HS-27A (cell line): ENCODE results near the gene SLC9A8.
"Not testable (repeated sequence)": the region's sequence is repeated elsewhere in the genome, so short reads cannot be mapped to it uniquely, and the experiment has no call there.

ENCODE experiments used
- DNase-seq: peaks from one replicate; pipeline ENCODE4 v3.0.0-alpha.2; 2012; ENCODE audit warnings: low read depth, missing footprints

SLC9A8 gene, protein sequence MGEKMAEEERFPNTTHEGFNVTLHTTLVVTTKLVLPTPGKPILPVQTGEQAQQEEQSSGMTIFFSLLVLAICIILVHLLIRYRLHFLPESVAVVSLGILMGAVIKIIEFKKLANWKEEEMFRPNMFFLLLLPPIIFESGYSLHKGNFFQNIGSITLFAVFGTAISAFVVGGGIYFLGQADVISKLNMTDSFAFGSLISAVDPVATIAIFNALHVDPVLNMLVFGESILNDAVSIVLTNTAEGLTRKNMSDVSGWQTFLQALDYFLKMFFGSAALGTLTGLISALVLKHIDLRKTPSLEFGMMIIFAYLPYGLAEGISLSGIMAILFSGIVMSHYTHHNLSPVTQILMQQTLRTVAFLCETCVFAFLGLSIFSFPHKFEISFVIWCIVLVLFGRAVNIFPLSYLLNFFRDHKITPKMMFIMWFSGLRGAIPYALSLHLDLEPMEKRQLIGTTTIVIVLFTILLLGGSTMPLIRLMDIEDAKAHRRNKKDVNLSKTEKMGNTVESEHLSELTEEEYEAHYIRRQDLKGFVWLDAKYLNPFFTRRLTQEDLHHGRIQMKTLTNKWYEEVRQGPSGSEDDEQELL

DNA sequence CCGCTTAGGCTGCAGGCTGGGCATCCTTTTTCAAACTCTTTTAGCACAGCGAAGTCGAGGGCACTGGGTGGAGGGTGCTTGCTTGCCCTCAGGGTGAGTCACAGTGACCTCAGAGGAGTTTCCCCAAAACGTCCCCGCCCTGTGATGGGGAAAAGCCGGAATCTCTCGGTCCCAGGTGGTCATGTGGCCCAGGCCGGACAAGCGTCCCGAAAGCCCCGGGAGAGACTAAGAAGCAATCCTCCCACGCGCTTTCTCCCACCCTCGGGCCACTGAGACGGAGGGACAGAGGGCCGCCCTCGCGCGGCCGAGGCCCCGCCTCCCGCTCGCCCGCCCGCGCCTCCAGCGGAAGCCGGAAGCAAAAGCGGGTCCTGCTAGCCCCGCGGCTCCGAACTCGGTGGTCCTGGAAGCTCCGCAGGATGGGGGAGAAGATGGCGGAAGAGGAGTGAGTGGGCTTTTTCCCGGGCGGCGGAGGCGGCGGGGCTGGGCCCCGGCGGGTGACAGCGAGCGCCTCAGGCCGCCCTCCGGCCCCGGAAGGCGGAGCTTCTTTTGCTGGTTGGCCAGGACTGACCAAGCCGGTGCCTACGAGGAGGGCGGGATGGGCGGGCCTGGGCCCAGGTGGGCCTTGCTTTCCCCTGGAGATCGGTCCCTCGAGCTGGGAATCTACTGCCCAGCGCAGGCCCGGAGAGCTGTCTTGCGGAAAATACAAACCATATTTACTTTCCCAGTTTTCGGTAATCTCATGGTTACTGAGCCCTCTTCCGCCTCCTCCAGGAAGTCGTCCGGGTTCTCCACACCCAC, at the start of gene SLC9A8:
TSS of gene SLC9A8 (plus strand) at position 322 of the 798 bp plus-strand sequence. CDS start at position 417, 95 bp downstream.
- DNase-seq = peak; percentile 92

DNA sequence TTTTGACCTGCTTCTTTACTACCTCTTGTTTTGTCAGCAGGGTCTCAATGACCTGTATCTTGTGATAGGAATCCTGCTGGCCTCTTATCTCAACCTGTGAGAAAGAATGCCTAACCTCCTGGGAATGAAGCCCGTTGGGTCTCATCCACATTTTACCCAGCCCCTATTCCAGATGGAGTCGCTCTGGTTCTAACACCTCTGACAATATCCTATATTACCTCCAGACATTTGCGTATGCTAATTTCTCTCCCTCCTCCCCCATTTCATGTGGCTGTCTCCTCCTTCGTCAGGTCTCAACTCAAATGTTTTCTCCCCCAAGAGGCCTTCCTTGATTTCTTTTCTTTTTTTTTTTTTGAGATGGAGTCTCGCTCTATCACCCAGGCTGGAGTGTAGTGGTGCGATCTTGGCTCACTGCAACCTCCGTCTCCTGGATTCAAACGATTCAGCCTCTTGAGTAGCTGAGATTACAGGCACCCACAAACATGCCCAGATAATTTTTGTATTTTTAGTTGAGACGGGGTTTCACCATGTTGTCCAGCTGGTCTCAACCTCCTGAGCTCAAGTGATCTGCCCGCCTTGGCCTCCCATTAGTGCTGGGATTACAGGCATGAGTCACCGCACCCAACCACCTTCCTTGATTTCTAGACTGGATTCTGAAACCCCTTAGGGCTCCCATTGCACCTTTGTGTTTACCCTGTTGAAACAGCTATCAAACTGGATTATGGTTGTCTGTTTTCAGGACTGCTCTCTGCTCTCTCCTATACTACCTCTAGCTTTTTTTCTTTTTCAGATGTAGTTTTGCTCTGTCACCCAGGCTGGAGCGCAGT, 49.5 kb upstream of the SLC9A8 start:
- no peak for DNase-seq

DNA sequence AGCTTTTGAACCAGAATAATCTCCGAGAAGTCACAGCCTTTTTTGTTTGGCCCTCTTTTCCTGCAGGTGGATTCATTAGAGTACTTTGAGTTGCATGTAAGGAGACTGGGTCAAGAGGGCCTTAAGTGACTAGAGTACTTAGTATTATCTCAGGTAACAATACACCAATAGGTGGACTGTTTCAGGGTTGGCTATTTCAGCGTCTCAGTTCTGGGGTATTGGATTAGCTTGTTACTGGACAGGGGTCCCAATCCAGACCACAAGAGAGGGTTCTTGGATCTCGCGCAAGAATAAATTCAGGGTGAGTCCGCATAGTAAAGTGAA, 47.3 kb upstream of the SLC9A8 start:
- DNase-seq = no peak

DNA sequence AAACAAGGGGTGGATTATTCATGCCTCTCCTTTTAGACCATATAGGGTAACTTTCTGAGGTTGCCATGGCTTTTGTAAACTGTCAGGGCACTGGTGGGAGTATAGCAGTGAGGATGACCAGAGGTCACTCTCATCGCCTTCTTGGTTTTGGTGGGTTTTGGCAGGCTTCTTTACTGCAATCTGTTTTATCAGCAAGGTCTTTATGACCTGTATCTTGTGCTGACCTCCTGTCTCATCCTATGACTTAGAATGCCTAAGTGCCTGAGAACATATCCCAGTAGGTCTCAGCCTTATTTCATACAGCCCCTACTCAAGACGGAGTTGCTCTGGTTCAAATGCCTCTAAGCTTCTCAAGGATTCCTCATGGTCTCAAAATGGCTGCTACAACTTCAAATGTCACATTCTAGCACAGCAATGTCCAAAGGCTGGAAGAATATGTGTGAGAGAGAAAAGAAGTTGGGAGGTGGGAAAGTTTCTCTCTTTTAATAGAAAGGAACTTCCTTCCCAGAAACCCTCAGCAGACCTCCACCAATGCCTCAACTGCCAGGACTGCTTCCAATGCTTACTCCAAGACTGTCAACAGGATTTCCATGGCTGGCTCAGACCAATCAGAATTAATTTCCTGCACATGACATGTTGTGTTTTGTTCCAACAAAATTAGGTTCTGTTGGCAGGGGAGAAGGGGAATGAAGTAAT, 46.6 kb upstream of the SLC9A8 start:
- no peak for DNase-seq

DNA sequence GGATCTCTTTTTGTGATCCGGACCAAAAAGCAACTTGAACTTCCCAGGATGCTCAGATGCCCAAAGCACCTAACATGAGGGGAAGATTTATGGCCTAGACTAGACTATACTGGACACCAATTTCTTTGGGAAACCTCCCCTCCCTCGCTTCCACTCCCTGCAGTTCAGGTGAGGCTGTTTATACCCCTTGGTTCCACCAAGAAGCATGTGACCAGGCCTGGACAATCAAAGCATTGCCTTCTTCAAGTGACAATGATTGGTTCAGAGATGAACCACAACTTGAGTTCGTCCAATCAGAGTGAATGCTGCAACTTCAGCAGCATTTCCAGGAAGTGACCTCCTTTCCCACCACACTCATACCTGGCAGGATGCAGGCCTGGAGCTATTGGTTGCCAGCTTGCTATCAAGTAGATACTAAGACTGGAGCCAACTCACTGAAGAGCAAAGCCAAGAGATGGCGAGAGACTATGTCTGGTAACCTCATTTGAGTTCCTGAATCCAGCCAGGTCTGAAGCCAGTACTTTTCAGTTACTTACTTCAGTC, 45.6 kb upstream of the SLC9A8 start:
- no peak for DNase-seq

DNA sequence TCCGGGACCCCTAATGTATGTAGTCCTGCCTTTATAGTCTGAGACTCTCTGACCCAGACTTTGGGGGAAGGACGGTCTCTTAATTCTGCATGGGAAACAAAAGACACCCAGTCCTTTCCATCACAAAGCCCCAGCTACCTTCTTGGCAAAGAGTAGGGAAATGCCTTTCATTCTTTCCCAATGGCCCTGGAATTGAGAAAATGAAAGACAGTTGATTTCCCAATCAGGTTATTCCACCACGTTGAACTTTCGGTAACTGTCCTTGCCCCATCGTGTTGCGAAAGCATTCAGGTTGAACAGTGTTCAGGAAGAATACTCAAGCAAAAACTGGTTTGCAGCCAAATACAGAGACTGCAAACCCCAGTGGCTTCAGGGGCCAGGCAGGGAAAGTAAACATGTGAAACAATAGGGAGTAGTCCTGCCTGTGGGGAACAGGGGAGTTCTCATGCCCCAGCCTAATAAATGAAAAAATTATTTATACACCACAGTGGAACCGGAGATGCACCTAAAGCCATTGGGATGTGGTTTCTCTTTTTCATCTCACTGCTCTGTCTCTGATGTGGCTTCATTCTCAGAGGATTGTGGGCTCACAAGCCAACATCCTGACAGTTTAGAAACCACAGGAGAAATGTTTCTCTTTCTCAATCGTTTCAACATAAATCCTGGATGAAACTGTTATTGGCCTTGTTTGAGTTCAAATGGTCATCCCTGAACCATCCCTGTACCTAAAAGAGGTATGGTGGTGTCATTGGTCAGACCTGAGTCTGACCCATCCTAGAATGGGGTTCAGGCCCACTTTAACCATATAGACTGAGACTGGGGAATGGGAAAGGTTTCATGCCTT, 44.2 kb upstream of the SLC9A8 start:
- DNase-seq = no peak

DNA sequence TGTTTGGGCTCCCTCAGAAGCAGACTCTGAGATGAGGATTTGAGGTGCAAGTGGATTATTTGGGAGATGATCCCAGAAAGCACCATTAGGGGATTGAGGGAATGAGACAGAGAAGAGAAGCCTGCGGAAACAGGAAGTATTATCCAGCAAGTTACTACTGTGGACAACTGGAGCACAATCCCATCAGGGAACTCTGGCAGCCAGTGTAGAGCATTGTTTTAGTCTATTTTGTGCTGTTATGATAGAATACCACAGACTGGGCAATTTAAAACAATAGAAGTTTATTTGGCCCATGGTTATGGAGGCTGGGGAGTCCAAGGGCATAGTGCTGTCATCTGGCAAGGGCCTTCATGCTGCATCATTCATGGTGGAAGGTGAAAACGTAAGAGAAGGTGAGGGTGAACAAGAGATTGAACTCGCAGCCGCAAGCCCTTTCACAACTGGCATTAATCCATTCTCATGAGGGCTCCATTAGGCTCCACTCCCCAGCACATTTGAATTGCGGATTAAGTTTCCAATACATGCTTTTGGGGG, 43.5 kb upstream of the SLC9A8 start:
- DNase-seq = no peak

DNA sequence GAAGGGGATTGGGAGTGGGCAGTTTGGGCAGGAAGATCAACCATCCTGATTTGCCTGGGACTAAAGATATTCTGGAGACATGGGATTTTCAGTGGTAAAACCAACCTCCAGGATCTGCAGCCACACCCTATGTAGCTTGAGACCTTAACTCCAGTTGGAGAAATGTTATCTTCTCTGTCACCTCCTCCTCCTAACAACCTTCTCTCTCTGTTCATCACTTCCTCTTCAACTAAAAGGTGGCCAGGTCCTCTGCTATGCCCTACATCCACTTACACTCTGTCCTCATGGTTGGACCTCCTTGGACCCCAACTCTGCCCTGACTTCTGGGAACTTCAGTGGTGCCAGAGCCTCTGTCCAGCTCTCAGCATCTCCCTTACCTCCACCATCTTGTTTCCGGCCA, 42.0 kb upstream of the SLC9A8 start:
- DNase-seq = no peak

DNA sequence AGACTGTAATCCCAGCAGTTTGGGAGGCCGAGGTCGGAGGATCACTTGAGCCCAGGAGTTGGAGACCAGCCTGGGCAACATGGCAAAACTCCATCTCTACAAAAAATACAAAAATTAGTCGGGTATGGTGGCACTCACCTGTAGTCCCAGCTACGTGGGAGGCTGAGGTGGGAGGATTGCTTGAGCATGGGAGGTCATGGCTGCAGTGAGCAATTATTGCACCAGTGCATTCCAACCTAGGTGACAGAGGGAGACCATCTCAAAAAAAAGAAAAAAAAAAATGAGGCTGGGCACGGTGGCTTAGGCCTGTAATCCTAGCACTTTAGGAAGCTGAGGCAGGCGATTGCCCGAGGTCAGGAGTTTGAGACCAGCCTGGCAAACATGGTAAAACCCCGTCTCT, 38.4 kb upstream of the SLC9A8 start:
- DNase-seq = not testable (repeated sequence)

DNA sequence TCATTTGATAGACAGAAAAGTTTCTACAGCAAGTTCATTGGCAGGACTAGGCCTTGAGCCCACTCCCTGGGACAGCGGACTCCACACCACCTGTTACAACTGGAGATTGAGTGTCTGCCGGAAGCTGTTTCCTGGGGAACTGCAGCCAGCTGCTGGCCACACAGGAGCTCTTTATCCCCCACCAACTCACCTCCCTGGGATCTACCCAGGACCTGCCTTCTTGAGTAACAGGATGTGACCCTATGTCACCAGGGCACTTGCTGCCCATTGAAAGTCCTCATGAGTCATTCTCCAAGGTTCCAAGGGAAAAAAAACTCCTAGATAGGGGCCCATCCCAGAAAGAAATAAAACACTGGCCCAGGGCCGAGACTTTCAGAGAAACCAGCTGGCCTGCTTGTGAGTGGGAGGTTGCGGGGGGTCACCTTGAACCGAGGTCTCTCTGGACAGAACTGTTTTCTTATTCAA, 37.4 kb upstream of the SLC9A8 start:
- DNase-seq = peak; percentile 67

DNA sequence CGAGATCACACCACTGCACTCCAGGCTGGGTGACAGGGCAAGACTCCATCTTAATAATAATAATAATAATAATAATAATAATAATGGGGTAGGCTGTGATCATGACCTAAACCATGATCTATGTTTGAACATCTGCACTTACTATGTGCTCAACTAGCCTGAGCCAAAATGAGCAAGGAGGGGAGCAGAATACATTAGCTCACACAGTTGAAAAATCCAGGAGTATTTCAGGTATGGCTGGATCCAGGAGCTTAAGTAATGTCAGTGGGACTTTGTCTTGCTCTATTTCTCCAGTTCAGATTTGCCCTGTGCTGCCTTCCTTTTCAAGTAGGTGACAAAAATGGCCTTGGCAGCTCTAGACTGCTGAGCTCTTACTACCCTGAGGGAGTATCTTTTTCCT, 32.7 kb upstream of the SLC9A8 start:
- no peak for DNase-seq

DNA sequence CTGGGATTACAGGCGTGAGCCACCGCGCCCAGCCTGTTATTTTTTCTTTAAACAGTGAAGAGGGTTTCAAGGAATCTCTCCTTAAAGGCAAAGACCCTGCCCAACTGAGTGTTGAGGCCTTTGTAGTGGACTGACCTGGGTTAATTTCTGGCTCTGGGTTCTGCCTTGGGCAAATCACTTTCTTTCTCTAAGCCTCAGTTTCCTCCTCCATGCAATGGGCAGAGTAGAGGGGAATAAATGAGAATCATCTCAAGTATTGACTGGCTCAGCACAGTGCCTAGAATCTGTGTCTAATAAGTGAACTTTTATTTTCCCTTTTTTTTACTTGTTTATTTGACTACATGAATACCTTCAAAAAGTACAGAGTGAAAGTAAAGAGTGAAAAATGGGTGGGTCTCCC, 31.0 kb upstream of the SLC9A8 start:
- no peak for DNase-seq

DNA sequence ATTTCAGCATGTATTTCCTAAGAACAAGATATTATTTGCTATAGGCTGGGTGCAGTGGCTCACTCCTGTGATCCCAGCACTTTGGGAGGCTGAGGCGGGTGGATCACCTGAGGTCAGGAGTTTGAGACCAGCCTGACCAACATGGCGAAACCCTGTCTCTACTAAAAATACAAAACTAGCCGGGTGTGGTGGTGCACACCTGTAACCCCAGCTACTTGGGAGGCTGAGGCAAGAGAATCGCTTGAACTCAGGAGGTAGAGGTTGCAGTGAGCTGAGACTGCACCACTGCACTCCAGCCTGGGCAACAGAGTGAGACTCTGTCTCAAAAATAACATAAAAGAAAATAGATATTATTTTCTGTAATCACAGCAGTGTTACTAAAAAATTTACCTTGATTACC, 30.2 kb upstream of the SLC9A8 start:
- not testable (repeated sequence) for DNase-seq

DNA sequence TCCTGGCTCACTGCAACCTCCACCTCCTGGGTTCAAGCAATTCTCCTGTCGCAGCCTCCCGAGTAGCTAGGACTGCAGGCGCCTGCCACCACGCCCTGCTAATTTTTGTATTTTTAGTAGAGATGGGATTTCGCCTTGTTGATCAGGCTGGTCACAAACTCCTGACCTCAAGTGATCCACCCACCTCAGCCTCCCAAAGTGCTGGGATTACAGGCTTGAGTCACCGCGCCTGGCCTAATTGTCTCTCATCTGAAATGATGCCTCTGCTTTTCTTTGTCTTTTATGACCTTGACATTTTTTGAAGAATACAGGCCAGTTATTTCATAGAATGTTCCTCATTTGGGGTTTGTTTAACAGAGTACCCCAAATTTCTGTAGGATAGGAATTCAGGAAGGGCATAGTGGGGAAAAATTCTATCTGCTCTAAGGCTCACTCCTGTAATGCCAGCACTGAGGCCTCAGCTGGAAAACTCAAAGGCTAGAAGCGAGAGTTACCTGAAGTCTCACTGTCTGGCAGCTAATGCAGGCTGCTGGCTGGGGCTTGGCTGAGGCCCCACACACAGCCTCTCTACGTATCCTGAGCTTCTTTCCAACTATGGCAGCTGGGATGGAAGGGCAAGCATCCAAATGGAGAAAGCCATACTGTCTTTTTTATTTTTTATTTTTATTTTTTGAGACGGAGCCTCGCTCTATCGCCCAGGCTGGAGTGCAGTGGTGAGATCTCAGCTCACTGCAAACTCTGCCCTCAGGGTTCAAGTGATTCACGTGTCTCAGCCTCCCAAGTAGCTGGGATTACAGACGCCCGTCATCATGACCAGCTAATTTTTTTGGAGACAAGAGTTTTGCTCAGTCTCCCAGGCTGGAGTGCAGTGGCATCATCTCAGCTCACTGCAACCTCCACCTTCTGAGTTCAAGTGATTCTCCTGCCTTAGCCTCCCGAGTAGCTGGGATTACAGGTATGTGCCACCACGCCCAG, 29.3 kb upstream of the SLC9A8 start:
- not testable (repeated sequence) for DNase-seq

DNA sequence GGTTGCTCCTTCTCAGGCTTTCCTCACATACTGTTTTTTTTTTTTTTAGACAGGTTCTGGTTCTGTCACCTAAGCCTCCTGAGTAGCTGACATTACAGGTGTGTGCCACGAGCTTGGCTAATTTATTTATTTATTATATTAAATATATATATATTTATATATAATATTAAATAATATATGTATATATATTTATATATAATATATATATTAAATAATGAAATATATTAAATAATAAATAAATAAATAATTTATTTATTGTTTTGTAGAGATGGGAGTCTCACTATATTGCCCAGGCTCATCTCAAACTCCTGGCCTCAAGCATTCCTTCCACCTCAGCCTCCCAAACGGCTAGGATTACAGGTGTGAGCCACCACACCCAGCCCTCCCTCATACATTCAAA, 28.3 kb upstream of the SLC9A8 start:
- no peak for DNase-seq

DNA sequence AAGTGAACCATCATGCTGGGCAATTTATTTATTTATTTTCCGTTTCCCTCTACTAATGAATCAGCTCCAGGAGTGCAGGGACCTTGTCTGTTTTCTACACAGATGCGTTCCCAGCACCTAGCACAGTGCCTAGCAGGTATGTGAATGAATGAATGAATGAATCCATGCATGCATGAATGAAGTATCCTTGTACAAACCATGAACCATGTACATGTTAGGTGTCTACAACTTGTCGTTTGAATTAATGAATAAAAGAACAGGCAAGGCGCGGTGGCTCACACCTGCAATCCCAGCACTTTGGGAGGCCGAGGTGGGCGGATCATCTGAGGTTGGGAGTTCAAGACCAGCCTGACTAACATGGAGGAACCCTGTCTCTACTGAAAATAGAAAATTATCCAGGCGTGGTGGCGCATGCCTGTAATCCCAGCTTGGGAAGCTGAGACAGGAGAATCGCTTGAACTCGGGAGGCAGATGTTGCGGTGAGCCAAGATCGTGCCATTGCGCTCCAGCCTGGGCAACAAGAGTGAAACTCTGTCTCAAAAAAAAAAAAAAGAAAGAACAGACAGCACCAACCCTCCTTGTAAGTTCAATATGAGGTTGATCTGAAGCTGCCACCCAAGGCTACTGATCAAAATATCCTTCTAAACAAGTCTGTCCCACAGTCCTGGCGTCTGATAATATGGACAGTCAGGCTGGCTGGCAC, 27.3 kb upstream of the SLC9A8 start:
- DNase-seq = no peak

DNA sequence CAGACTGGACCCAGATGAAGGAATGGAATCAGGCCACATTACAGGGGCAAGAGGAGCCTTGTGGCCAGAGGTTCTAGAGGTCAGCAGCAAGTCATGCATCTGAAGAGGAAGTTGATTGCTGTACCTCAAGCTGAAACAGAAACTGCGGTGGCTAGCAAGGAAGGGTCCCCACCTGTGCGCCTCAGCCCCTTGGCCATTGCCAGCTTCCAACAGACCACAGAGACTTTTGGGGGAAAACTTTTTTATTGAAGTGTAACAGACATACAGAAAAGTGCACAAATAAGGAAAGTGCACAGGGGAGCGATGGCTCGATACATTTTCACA, 26.8 kb upstream of the SLC9A8 start:
- no peak for DNase-seq

DNA sequence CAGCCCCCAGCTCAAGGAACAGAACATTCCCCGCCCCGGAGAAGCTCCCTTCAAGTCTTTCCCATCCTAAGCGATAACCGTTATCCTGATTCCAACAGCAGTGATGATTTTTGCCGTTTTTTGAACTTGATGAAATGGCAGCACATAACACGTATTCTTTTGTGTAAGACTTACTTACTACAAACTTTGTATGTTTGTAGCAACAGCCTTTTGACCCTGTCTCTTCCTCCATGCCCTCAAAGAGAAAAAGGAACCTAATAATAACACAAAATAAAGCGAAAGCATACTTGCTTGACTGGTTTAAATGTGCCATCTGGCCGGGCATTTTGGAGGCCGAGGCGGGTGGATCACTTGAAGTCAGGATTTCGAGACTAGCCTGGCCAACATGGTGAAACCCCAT, 26.4 kb upstream of the SLC9A8 start:
- DNase-seq = no peak
